Fibroblast of lung (primary cell): ENCODE results near the gene SIGLEC11. TPM values are rescaled to one million over a fixed set of nuclear protein-coding genes. Genes with fewer than 3 reads are reported as not detected.

Experiments
- DNase-seq, 2 donors: peaks; one replicate each; pipeline versions ENCODE4 v3.0.0 to v3.0.0-alpha.2; 2010; ENCODE audit warnings: low read depth in 2 of 2
- H2AFZ ChIP-seq: 2 replicates; pipeline ENCODE4 v1.5.1; 2012; ENCODE audit warnings: low read length, control low read depth, inconsistent platforms
- H3K27ac ChIP-seq: 2 replicates; pipeline ENCODE4 v1.5.1; 2011; ENCODE audit warnings: low read length, control low read depth; ENCODE audit not compliant: insufficient read depth
- H3K27me3 ChIP-seq: 2 replicates; pipeline ENCODE4 v1.5.1; 2011; ENCODE audit warnings: mild to moderate bottlenecking, low read length; ENCODE audit not compliant: control insufficient read depth, insufficient read depth
- H3K36me3 ChIP-seq: 2 replicates; pipeline ENCODE4 v1.5.1; 2011; ENCODE audit warnings: low read length; ENCODE audit not compliant: control insufficient read depth, insufficient read depth
- H3K4me1 ChIP-seq: 2 replicates; pipeline ENCODE4 v1.5.1; 2011; ENCODE audit warnings: low read length; ENCODE audit not compliant: control insufficient read depth, insufficient read depth; ENCODE audit errors: extremely low read depth
- H3K4me2 ChIP-seq: 2 replicates; pipeline ENCODE4 v1.5.1; 2011; ENCODE audit warnings: low read length, control low read depth; ENCODE audit not compliant: insufficient read depth; ENCODE audit errors: extremely low read depth
- H3K4me3 ChIP-seq, 4 experiments: fragments of 200-600 bp in 1 of 4; sonication (generic) in 1 of 4; replicated peaks in 1 of 4; 2 replicates each; pipeline ENCODE4 v1.5.1; 2011 to 2016; ENCODE audit warnings: low read length in 4 of 4, low read depth in 3 of 4, mild to moderate bottlenecking in 3 of 4, control low read depth in 2 of 4, inconsistent platforms in 1 of 4, mixed read lengths in 1 of 4; ENCODE audit not compliant: insufficient read depth in 1 of 4; ENCODE audit errors: control extremely low read depth in 1 of 4
- H3K79me2 ChIP-seq: 2 replicates; pipeline ENCODE4 v1.5.1; 2012; ENCODE audit warnings: mild to moderate bottlenecking, low read length, inconsistent platforms; ENCODE audit not compliant: control insufficient read depth, insufficient read depth
- H3K9ac ChIP-seq: 2 replicates; pipeline ENCODE4 v1.5.1; 2011; ENCODE audit warnings: mild to moderate bottlenecking, low read length, control low read depth; ENCODE audit not compliant: insufficient read depth
- H3K9me3 ChIP-seq: 2 replicates; pipeline ENCODE4 v1.5.1; 2012; ENCODE audit warnings: low read depth, low read length; ENCODE audit not compliant: control insufficient read depth, insufficient read depth
- H4K20me1 ChIP-seq: 2 replicates; pipeline ENCODE4 v1.5.1; 2011; ENCODE audit warnings: low read length; ENCODE audit not compliant: control insufficient read depth, insufficient read depth; ENCODE audit errors: extremely low read depth
- EZH2 ChIP-seq: IDR thresholded peaks from 2 replicates; pipeline ENCODE4 v1.5.1; 2012; ENCODE audit warnings: low read length, control low read depth, mild to moderate bottlenecking; ENCODE audit errors: missing control alignments
- polyA plus RNA-seq, 2 donors: library from polyadenylated mRNA; depleted of rRNA in 1 of 2; stranded (reverse) in 1 of 2; unstranded in 1 of 2; fragments of >200 nt; gene quantifications; 2 replicates each; pipeline ENCODE4 v1.2.1, GENCODE V29; 2011 to 2012; ENCODE audit warnings: missing spikeins in 1 of 2
- total RNA-seq: library from RNA; depleted of rRNA; stranded (reverse); fragments of >200 nt; gene quantifications from 2 replicates; pipeline ENCODE4 v1.2.1, GENCODE V29; 2014
- TF ChIP-seq, protein P1 (sequence below), 2 donors: IDR thresholded peaks in 1 of 2; conservative IDR thresholded peaks in 1 of 2; 1 replicate in 1 of 2; 2 replicates in 1 of 2; pipeline ENCODE4 v1.5.1; 2011 to 2012; ENCODE audit warnings: low read length in 2 of 2, control low read depth in 1 of 2, inconsistent platforms in 1 of 2, low read depth in 1 of 2, mild to moderate bottlenecking in 1 of 2

The SIGLEC11 gene
- total and polyA plus RNA-seq, 2 donors (not counting 1 experiment from before 2014, with no cell fraction given) = not detected

GRCh38 chr19:49997709-49998108, 36.7 kb upstream of the SIGLEC11 start:
- H2AFZ ChIP-seq = no peak overlapping the region
- H3K4me1 ChIP-seq = no peaks in the 10 kb centered on the region

GRCh38 chr19:49988433-49988832, 27.5 kb upstream of the SIGLEC11 start:
- DNase-seq = peak; percentile 29 to 82
- no peak overlapping the region for H3K27ac ChIP-seq
- H3K9me3 ChIP-seq = no peaks in the 10 kb centered on the region
- no peak overlapping the region for H3K4me2 ChIP-seq
- H3K36me3 ChIP-seq = peaks cover 6% of the 10 kb centered on the region
- peaks cover 2% of the 10 kb centered on the region for H3K4me1 ChIP-seq
- no peak overlapping the region for H3K4me3 ChIP-seq
- no peak overlapping the region for H2AFZ ChIP-seq
- H3K79me2 ChIP-seq = no peaks in the 10 kb centered on the region
- no peaks in the 10 kb centered on the region for H4K20me1 ChIP-seq
- TF ChIP-seq EZH2 = no peak
- no peaks in the 10 kb centered on the region for H3K27me3 ChIP-seq
- no peak overlapping the region for H3K9ac ChIP-seq

More at GRCh38 chr19:49997709-49998108, 36.7 kb upstream of the SIGLEC11 start:
- no peak for TF ChIP-seq EZH2
- Histone ChIP-seq H3K9ac (no peak overlapping the region), H3K4me2 (no peak overlapping the region), H3K36me3 (peaks cover 22% of the 10 kb centered on the region), H4K20me1 (no peaks in the 10 kb centered on the region), H3K4me3 (no peak overlapping the region), H3K9me3 (no peaks in the 10 kb centered on the region), H3K27ac (no peak overlapping the region), H3K79me2 (no peaks in the 10 kb centered on the region), H3K27me3 (no peaks in the 10 kb centered on the region)
- DNase-seq = peak; percentile 11 to 21

GRCh38 chr19:49988007-49988406, 27.0 kb upstream of the SIGLEC11 start:
- Histone ChIP-seq H3K4me3 (no peak overlapping the region), H2AFZ (no peak overlapping the region)
- TF ChIP-seq EZH2 = no peak
- TF ChIP-seq, protein P1, sequence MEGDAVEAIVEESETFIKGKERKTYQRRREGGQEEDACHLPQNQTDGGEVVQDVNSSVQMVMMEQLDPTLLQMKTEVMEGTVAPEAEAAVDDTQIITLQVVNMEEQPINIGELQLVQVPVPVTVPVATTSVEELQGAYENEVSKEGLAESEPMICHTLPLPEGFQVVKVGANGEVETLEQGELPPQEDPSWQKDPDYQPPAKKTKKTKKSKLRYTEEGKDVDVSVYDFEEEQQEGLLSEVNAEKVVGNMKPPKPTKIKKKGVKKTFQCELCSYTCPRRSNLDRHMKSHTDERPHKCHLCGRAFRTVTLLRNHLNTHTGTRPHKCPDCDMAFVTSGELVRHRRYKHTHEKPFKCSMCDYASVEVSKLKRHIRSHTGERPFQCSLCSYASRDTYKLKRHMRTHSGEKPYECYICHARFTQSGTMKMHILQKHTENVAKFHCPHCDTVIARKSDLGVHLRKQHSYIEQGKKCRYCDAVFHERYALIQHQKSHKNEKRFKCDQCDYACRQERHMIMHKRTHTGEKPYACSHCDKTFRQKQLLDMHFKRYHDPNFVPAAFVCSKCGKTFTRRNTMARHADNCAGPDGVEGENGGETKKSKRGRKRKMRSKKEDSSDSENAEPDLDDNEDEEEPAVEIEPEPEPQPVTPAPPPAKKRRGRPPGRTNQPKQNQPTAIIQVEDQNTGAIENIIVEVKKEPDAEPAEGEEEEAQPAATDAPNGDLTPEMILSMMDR (conservative IDR thresholded peaks at IDR 0.05 in 1 of 2, IDR thresholded peaks at IDR 0.05 in 1 of 2; ENCODE audit: low read depth in 1 of 2, low read length in 2 of 2) = no peak

DNA sequence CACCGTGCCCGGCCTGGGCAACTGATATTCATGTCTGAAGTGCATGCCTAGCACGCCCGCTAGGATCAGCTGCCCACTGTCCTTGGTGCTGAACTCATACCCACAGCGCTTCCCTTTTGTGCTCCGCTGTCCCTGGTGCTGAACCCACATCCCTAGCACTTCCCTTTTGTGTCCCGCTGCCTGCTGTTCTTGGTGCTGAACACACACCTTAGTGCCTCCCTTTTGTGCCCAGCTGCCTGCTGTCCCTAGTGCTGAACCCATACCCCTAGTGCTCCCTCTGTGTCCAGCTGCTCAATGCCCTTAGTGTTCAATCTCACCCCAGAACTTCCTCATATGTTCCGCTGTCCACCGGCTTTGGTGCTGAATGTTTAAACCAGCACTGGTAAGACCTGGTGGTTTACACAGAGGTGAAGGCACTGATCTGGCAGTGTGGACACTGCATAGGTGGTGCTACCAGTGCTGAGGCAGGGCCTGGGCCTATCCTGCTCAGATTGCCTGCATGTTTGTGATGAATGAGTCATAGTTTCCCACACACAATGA, 26.3 kb upstream of the SIGLEC11 start:
- H3K79me2 ChIP-seq = no peaks in the 10 kb centered on the region
- DNase-seq = peak; percentile 92
- H3K36me3 ChIP-seq = peaks cover 6% of the 10 kb centered on the region
- no peak overlapping the region for H2AFZ ChIP-seq
- no peak overlapping the region for H3K9ac ChIP-seq
- TF ChIP-seq, protein P1 (conservative IDR thresholded peaks at IDR 0.05 in 1 of 2, IDR thresholded peaks at IDR 0.05 in 1 of 2; ENCODE audit: low read depth in 1 of 2, low read length in 2 of 2) = peak in 1 of 2 donors; percentile 19
- no peak for TF ChIP-seq EZH2
- H4K20me1 ChIP-seq = no peaks in the 10 kb centered on the region
- no peak overlapping the region for H3K4me3 ChIP-seq
- no peak overlapping the region for H3K27ac ChIP-seq
- H3K9me3 ChIP-seq = no peaks in the 10 kb centered on the region
- H3K4me2 ChIP-seq = no peak overlapping the region
- H3K4me1 ChIP-seq = peaks cover 2% of the 10 kb centered on the region
- H3K27me3 ChIP-seq = no peaks in the 10 kb centered on the region

More at GRCh38 chr19:49988007-49988406, 27.0 kb upstream of the SIGLEC11 start:
- Histone ChIP-seq H4K20me1 (no peaks in the 10 kb centered on the region), H3K9me3 (no peaks in the 10 kb centered on the region), H3K27me3 (no peaks in the 10 kb centered on the region), H3K4me2 (no peak overlapping the region), H3K9ac (no peak overlapping the region), H3K27ac (no peak overlapping the region), H3K79me2 (no peaks in the 10 kb centered on the region), H3K36me3 (peaks cover 6% of the 10 kb centered on the region), H3K4me1 (peaks cover 2% of the 10 kb centered on the region)
- no peak for DNase-seq
